Activated CD8-positive, alpha-beta memory T cell treated with anti-CD3 and anti-CD28 coated beads, Interleukin-2, amount 10 ng/mL, durations not matched to agents 7 days and 5 days (primary cell): ENCODE data around the gene CYP4B1. TPM values are rescaled to one million over a fixed set of nuclear protein-coding genes. Genes with fewer than 3 reads are reported as not detected.
"Not testable (repeated sequence)": the region's sequence is repeated elsewhere in the genome, so short reads cannot be mapped to it uniquely, and the experiment has no call there.

Experiments used
- ATAC-seq: fragments of 150-1000 bp; cut with Tn5 transposase; one replicate; pipeline ENCODE4 v1.10.0; 2021; ENCODE audit warnings: moderate library complexity
- CTCF ChIA-PET: fragments of 350-600 bp; sonication (Branson Sonifier 250); formaldehyde crosslinking; loops from one replicate; lab custom pipeline; 2021; ENCODE audit warnings: antibody characterized with exemption; lab: Charles Lee
- DNase-seq: peaks from one replicate; pipeline ENCODE4 v3.0.0-alpha.2; 2020
- H3K27ac Mint-ChIP-seq: one replicate; pipeline ENCODE4 v1.8.0; 2021; ENCODE audit warnings: mild to moderate bottlenecking, mixed read lengths
- H3K27me3 Mint-ChIP-seq: one replicate; pipeline ENCODE4 v1.8.0; 2021; ENCODE audit warnings: mixed read lengths
- H3K36me3 Mint-ChIP-seq: one replicate; pipeline ENCODE4 v1.8.0; 2021; ENCODE audit warnings: mild to moderate bottlenecking, mixed read lengths
- H3K4me1 Mint-ChIP-seq: one replicate; pipeline ENCODE4 v1.8.0; 2021; ENCODE audit warnings: mixed read lengths
- H3K4me3 Mint-ChIP-seq: one replicate; pipeline ENCODE4 v1.8.0; 2021; ENCODE audit warnings: mild to moderate bottlenecking, moderate library complexity, mixed read lengths
- H3K9me3 Mint-ChIP-seq: one replicate; pipeline ENCODE4 v1.8.0; 2022; ENCODE audit warnings: low read depth, mixed read lengths
- total RNA-seq, 2 experiments: library from RNA; stranded (reverse); gene quantifications; one replicate each; pipeline ENCODE4 v1.2.3, GENCODE V29; 2021

CYP4B1 gene
- not detected for total RNA-seq

DNA sequence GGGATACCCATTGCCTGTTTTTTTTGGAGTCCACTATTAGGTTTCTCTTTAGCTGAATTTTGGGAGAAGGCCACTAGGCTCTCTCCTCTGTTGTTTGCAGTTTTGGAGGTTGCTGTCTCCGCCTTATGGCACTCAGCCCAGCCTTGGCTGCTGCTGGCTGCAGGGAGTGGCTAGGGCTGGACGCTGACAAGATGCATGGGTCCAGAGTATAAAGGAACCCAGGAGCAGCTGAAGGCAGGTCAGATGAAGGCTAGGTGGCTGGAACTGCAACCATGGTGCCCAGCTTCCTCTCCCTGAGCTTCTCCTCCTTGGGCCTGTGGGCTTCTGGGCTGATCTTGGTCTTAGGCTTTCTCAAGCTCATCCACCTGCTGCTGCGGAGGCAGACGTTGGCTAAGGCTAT is at the start of gene CYP4B1:
Gene CYP4B1, plus strand, starts transcription at position 237 of the 400 bp plus-strand sequence. Its CDS starts 36 bp downstream, at position 273.
- no peak for ATAC-seq
- Mint-ChIP-seq H3K4me3 (no peak within 1 kb of the TSS), H3K9me3 (no peaks in the 10 kb centered on the region), H3K27me3 (peaks cover 6% of the 10 kb centered on the region), H3K27ac (no peak within 1 kb of the TSS), H3K36me3 (no peaks in the 10 kb centered on the region), H3K4me1 (no peaks in the 10 kb centered on the region)
- CTCF ChIA-PET = no interaction called here
- DNase-seq = no peak

GRCh38 chr1:46749404-46749803 is 49.4 kb upstream of the CYP4B1 start:
- Mint-ChIP-seq H3K4me3 (no peak overlapping the region), H3K27ac (no peak overlapping the region)
- CTCF ChIA-PET = no interaction called here

DNA sequence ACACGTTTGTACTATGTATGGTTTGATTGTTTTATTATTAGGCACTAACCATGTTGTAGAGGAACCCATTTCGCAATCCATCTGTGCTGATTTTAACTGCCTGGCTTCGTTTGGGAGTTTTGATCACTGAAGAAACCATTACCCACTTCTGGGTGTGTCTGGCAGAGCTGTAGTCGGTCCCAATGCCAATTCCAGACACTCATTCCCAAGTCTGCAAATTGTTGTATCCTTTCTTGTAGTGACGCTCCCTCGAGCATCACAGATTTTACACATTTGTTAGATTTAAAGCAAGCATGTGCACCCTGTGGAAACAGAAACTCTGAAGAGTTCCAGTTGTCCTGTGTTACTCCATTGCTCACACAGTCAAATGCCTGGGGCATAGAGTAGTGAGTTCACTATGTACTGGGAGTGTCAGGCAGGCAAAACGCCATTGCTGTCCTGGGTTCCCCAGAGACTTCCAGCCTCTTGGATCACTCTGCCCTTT is 48.9 kb upstream of the CYP4B1 start:
- Mint-ChIP-seq H3K9me3 (no peaks in the 10 kb centered on the region), H3K4me1 (no peaks in the 10 kb centered on the region), H3K4me3 (no peak overlapping the region), H3K36me3 (no peaks in the 10 kb centered on the region), H3K27me3 (peaks cover 36% of the 10 kb centered on the region), H3K27ac (no peak overlapping the region)
- CTCF ChIA-PET = no interaction called here
- ATAC-seq (no peak), DNase-seq (no peak)

More at GRCh38 chr1:46749404-46749803, 49.4 kb upstream of the CYP4B1 start:
- Mint-ChIP-seq H3K9me3 (no peaks in the 10 kb centered on the region), H3K27me3 (peaks cover 40% of the 10 kb centered on the region), H3K36me3 (no peaks in the 10 kb centered on the region), H3K4me1 (no peaks in the 10 kb centered on the region)
- DNase-seq (no peak), ATAC-seq (no peak)

GRCh38 chr1:46753985-46754384 is 44.9 kb upstream of the CYP4B1 start:
- CTCF ChIA-PET = no interaction called here
- ATAC-seq (no peak), DNase-seq (no peak)
- H3K36me3 Mint-ChIP-seq = no peaks in the 10 kb centered on the region
- H3K27ac Mint-ChIP-seq = no peak overlapping the region
- no peak overlapping the region for H3K4me3 Mint-ChIP-seq
- peaks cover 38% of the 10 kb centered on the region for H3K27me3 Mint-ChIP-seq
- no peaks in the 10 kb centered on the region for H3K4me1 Mint-ChIP-seq
- no peaks in the 10 kb centered on the region for H3K9me3 Mint-ChIP-seq

DNA sequence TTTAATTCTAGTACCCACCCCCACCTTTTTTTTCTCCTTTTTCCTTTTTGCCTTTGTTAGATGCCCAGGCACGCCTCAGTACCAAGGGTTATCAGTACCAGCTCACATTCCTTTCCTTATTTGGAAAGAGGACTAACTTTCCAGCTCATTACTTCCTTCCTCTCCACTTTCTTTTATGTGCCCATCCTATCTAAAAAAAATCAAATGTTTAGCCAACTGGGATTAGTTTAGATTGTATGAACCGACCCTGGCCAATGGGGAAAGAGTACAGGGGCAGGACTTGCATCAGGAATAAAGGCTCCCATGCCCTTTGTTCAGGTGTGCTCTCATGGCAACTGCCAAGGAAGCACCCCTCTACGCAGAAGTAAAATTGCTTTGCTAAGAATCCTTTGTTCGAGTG is 44.1 kb upstream of the CYP4B1 start:
- CTCF ChIA-PET, ATAC-seq, H3K4me1 Mint-ChIP-seq, H3K27ac Mint-ChIP-seq, H3K36me3 Mint-ChIP-seq, H3K9me3 Mint-ChIP-seq, H3K4me3 Mint-ChIP-seq, DNase-seq: not testable (repeated sequence)
- peaks cover 37% of the 10 kb centered on the region for H3K27me3 Mint-ChIP-seq

GRCh38 chr1:46755121-46755520 is 43.7 kb upstream of the CYP4B1 start:
- no peaks in the 10 kb centered on the region for H3K4me1 Mint-ChIP-seq
- no peaks in the 10 kb centered on the region for H3K36me3 Mint-ChIP-seq
- H3K9me3 Mint-ChIP-seq = no peaks in the 10 kb centered on the region
- no peak for ATAC-seq
- no peak overlapping the region for H3K27ac Mint-ChIP-seq
- CTCF ChIA-PET = no interaction called here
- peaks cover 36% of the 10 kb centered on the region for H3K27me3 Mint-ChIP-seq
- no peak overlapping the region for H3K4me3 Mint-ChIP-seq
- DNase-seq = no peak

GRCh38 chr1:46757247-46757955 is 41.4 kb upstream of the CYP4B1 start:
- no peak overlapping the region for H3K27ac Mint-ChIP-seq
- DNase-seq (no peak), ATAC-seq (no peak)
- H3K36me3 Mint-ChIP-seq = no peaks in the 10 kb centered on the region
- peaks cover 42% of the 10 kb centered on the region for H3K27me3 Mint-ChIP-seq
- H3K4me1 Mint-ChIP-seq = no peaks in the 10 kb centered on the region
- no peak overlapping the region for H3K4me3 Mint-ChIP-seq
- no peaks in the 10 kb centered on the region for H3K9me3 Mint-ChIP-seq
- CTCF ChIA-PET = no interaction called here

GRCh38 chr1:46757956-46758528 is 40.8 kb upstream of the CYP4B1 start:
- H3K36me3 Mint-ChIP-seq = no peaks in the 10 kb centered on the region
- H3K4me3 Mint-ChIP-seq = no peak overlapping the region
- no peaks in the 10 kb centered on the region for H3K4me1 Mint-ChIP-seq
- ATAC-seq = no peak
- DNase-seq = no peak
- no peaks in the 10 kb centered on the region for H3K9me3 Mint-ChIP-seq
- H3K27me3 Mint-ChIP-seq = peaks cover 42% of the 10 kb centered on the region
- no peak overlapping the region for H3K27ac Mint-ChIP-seq
- CTCF ChIA-PET = no interaction called here

GRCh38 chr1:46760558-46761166 is 38.2 kb upstream of the CYP4B1 start:
- CTCF ChIA-PET = no interaction called here
- ATAC-seq (no peak), DNase-seq (no peak)

DNA sequence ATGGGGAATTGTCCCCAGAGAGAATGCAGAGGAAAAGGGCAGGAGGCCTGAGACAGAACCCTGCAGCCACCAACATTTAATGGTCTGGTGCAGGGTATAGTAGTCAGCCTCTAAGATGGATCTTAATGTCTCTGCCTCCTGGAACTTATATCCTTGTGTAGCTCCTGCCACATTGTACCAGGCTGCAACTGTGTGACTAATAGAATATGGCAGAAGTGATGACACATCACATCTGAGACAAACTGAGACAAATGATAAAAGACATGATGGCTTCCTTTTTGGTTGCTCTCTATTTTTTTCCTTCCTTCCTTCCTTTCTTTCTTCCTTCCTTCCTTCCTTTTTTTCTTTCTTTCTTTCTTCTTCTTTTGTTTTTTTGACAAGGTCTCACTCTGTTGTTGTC is 37.1 kb upstream of the CYP4B1 start:
- CTCF ChIA-PET = no interaction called here
- Mint-ChIP-seq H3K27me3 (peaks cover 36% of the 10 kb centered on the region), H3K4me1 (no peaks in the 10 kb centered on the region), H3K9me3 (no peaks in the 10 kb centered on the region), H3K27ac (no peak overlapping the region), H3K4me3 (no peak overlapping the region), H3K36me3 (no peaks in the 10 kb centered on the region)
- ATAC-seq (no peak), DNase-seq (no peak)

More at GRCh38 chr1:46760558-46761166, 38.2 kb upstream of the CYP4B1 start:
- H3K27ac Mint-ChIP-seq = no peak overlapping the region
- peaks cover 40% of the 10 kb centered on the region for H3K27me3 Mint-ChIP-seq
- no peaks in the 10 kb centered on the region for H3K4me1 Mint-ChIP-seq
- no peaks in the 10 kb centered on the region for H3K9me3 Mint-ChIP-seq
- no peaks in the 10 kb centered on the region for H3K36me3 Mint-ChIP-seq
- no peak overlapping the region for H3K4me3 Mint-ChIP-seq

DNA sequence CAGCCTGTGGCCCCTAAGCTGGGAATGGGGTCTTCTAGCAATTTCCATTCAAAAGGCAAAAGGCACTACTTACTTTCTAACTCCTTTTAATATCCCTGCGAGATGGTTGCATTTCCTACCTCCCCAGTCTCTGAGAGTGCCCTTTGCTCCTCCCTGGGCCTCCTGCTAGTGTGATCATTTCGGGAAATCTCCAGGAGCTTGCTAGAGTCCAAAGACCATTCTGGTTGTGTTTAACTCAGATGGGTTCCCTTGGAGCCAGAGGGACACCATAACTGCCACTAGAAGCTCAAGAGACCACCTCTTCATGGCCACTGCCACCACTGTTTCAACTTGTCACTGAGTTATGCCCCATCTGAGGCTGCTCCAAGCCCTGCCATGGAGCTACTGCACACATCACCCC is 34.4 kb upstream of the CYP4B1 start:
- no peak for ATAC-seq
- Mint-ChIP-seq H3K27me3 (peaks cover 23% of the 10 kb centered on the region), H3K36me3 (no peaks in the 10 kb centered on the region), H3K4me1 (no peaks in the 10 kb centered on the region), H3K9me3 (no peaks in the 10 kb centered on the region), H3K4me3 (no peak overlapping the region), H3K27ac (no peak overlapping the region)
- DNase-seq = no peak
- CTCF ChIA-PET = no interaction called here

DNA sequence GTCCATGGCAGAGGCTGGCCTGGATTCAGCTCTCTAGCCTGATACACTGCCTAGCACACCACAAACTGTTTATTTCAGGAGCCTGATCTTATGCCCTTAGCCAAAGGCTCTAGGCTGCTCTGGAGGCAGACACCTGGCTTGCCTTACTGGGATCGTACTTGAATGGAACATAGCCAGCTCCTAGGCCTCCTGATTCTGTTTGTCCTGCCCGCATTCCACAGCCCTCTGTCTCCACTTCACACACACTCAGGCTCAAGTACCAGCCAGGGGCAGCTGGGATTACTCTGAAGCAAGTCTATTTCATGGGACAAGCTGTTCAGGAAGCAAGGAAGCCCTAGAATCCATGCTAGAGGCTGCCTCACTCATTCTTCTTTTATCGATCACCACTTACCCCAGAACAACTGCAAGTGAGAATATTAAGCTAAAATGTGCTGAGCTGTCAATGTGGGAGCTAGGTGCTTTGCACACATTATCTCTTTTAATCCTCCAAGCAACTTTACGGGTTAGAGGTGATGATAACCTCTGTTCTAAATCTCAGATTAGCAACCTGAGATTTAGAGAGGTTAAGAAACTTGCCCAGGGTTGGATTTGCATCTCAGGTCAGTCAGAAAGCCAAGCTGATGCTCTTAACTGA is 31.1 kb upstream of the CYP4B1 start:
- ATAC-seq (no peak), DNase-seq (no peak)
- Mint-ChIP-seq H3K36me3 (no peaks in the 10 kb centered on the region), H3K4me3 (no peak overlapping the region), H3K27ac (no peak overlapping the region), H3K9me3 (peaks cover 16% of the 10 kb centered on the region), H3K27me3 (peaks cover 7% of the 10 kb centered on the region), H3K4me1 (peaks cover 2% of the 10 kb centered on the region)
- CTCF ChIA-PET = no interaction called here

GRCh38 chr1:46768445-46768844 is 30.4 kb upstream of the CYP4B1 start:
- Mint-ChIP-seq H3K27me3 (peaks cover 4% of the 10 kb centered on the region), H3K27ac (no peak overlapping the region), H3K36me3 (no peaks in the 10 kb centered on the region), H3K9me3 (peaks cover 16% of the 10 kb centered on the region), H3K4me1 (peaks cover 3% of the 10 kb centered on the region), H3K4me3 (no peak overlapping the region)
- CTCF ChIA-PET = no interaction called here
- no peak for DNase-seq
- ATAC-seq = no peak
